C4-2B (cell line): ENCODE measurements around the gene RPE.

ENCODE experiments used
- CTCF ChIP-seq: fragments of 450-650 bp; conservative IDR thresholded peaks from 2 replicates; pipeline ENCODE4 v1.5.1; 2017; ENCODE audit warnings: mild to moderate bottlenecking
- ZFX ChIP-seq: fragments of 450-650 bp; IDR thresholded peaks from 2 replicates; pipeline ENCODE4 v1.6.1; 2017

- TF ChIP-seq CTCF: no peak
- TF ChIP-seq ZFX: no peak
These were observed 48.4 kb downstream of the RPE start for GRCh38 chr2:210050885-210051284.
